OCI-LY7 (cell line): ENCODE data around the gene BAG2.

Source experiments
- CTCF ChIP-seq: fragments of 200-600 bp; sonication (generic); conservative IDR thresholded peaks from 2 replicates; pipeline ENCODE4 v1.5.1; 2014; ENCODE audit warnings: mild to moderate bottlenecking, antibody characterized with exemption, low read length, moderate library complexity, mixed read lengths
- EZH2phosphoT487 ChIP-seq: fragments of 200-600 bp; sonication (generic); IDR thresholded peaks from 2 replicates; pipeline ENCODE4 v1.6.1; 2018; ENCODE audit warnings: low read depth, borderline replicate concordance, mild to moderate bottlenecking, mixed run types, antibody characterized with exemption, low read length, moderate library complexity, mixed read lengths

- no peak for TF ChIP-seq CTCF
- no peak for TF ChIP-seq EZH2phosphoT487
These were observed 29.6 kb downstream of the BAG2 start for GRCh38 chr6:57201718-57202117.
